KMS-11 (cell line): ENCODE results near the gene EDAR.

Source experiments
- H2AFZ ChIP-seq: fragments of 200-600 bp; sonication (generic); 2 replicates; pipeline ENCODE4 v1.6.1; 2016; ENCODE audit warnings: antibody characterized with exemption, mixed run types, low read depth
- H3K27ac ChIP-seq: fragments of 200-600 bp; sonication (generic); 2 replicates; pipeline ENCODE4 v1.6.1; 2016; ENCODE audit warnings: mild to moderate bottlenecking, mixed run types
- H3K27me3 ChIP-seq: fragments of 200-600 bp; sonication (generic); 2 replicates; pipeline ENCODE4 v1.6.1; 2017; ENCODE audit warnings: mild to moderate bottlenecking, low read depth, mixed run types, moderate library complexity; ENCODE audit not compliant: insufficient read depth
- H3K36me3 ChIP-seq: fragments of 200-600 bp; sonication (generic); 2 replicates; pipeline ENCODE4 v1.6.1; 2017; ENCODE audit warnings: mild to moderate bottlenecking, mixed run types; ENCODE audit not compliant: insufficient read depth
- H3K4me1 ChIP-seq: fragments of 200-600 bp; sonication (generic); 2 replicates; pipeline ENCODE4 v1.6.1; 2016; ENCODE audit warnings: mild to moderate bottlenecking, low read depth, mixed run types; ENCODE audit not compliant: poor library complexity, severe bottlenecking
- H3K4me2 ChIP-seq: fragments of 200-600 bp; sonication (generic); 2 replicates; pipeline ENCODE4 v1.7.0; 2016; ENCODE audit warnings: mild to moderate bottlenecking, mixed run types
- H3K4me3 ChIP-seq: fragments of 200-600 bp; sonication (generic); IDR thresholded peaks from 2 replicates; pipeline ENCODE4 v1.6.1; 2017; ENCODE audit warnings: low read depth, low read length, mixed read lengths; ENCODE audit not compliant: insufficient read depth
- H3K79me2 ChIP-seq: fragments of 200-600 bp; sonication (generic); 2 replicates; pipeline ENCODE4 v1.6.1; 2016; ENCODE audit warnings: low read depth, mixed run types; ENCODE audit not compliant: insufficient read depth
- H3K9ac ChIP-seq: fragments of 200-600 bp; sonication (generic); 2 replicates; pipeline ENCODE4 v1.6.1; 2016; ENCODE audit warnings: mild to moderate bottlenecking, mixed run types
- H4K20me1 ChIP-seq: fragments of 200-600 bp; sonication (generic); 2 replicates; pipeline ENCODE4 v1.6.1; 2016; ENCODE audit warnings: mild to moderate bottlenecking, mixed run types; ENCODE audit not compliant: insufficient read depth
- CTCF ChIP-seq: fragments of 200-600 bp; sonication (generic); conservative IDR thresholded peaks from 2 replicates; pipeline ENCODE4 v1.6.1; 2017; ENCODE audit warnings: low read depth, mild to moderate bottlenecking, antibody characterized with exemption, low read length, moderate library complexity, mixed read lengths

EDAR gene

DNA sequence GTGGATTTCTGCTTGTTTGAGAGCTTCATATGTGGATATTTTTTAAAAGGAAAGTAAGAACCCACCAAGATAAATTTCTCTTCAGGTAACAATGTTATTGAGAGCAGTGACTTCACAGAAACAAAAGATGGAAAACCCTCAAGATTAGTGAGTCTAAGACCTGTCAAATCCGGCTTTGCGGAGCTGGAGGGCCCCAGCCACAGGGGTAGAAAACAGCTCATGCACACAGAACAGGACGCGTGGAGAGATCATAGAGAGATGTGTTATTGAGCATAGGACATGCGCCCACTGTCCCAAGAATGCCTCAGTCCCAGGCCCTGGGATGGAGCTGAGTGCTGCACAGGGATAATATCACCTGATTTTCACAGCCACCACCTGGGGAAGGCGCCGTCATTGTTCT lies 21.3 kb downstream of the EDAR start:
- no peaks in the 10 kb centered on the region for H3K27me3 ChIP-seq
- H3K36me3 ChIP-seq: no peaks in the 10 kb centered on the region
- H3K27ac ChIP-seq: no peak overlapping the region
- H3K4me1 ChIP-seq: no peaks in the 10 kb centered on the region
- no peaks in the 10 kb centered on the region for H4K20me1 ChIP-seq
- no peak overlapping the region for H2AFZ ChIP-seq
- TF ChIP-seq CTCF: no peak
- no peaks in the 10 kb centered on the region for H3K79me2 ChIP-seq
- H3K9ac ChIP-seq: no peak overlapping the region
- no peak overlapping the region for H3K4me2 ChIP-seq
- no peak overlapping the region for H3K4me3 ChIP-seq

DNA sequence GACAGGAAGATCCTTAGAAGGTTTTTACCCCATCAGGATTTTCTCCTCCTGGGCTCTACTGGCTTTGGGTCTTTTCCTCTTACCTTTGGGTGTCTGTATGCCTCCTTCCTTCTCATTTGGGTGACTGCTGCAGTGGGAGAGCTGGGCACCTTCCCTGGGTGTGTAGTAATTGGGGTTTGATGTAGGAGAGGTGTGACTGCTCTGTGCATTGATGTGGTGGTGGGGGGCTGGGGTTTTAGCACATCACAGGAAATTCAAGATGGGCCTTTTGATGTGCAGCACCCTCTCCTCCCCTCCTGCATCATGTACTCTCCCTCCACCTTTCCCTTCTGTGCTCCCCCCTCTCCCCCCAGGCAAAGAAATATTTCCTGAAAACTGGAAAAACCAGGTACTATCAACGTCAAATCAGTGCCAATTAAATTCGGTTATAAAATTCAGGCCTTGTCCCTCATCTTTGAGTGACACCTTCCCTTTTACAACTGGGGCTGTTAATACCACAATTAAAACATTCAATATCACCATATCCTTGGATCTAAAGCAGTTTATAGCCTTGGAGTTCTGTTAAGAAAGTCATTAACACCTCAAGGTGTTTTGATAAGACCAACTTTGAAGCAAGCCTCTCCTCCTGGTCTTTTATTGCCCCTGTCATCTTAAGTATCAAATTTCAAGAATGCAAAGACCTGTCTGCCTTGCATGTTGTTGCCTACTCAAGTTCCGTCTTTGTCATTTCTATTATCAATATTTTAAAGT lies 23.3 kb downstream of the EDAR start:
- no peak overlapping the region for H3K9ac ChIP-seq
- TF ChIP-seq CTCF: no peak
- no peaks in the 10 kb centered on the region for H3K27me3 ChIP-seq

GRCh38 chr2:108963057-108963456 lies 26.0 kb downstream of the EDAR start:
- Histone ChIP-seq H3K79me2 (no peaks in the 10 kb centered on the region), H3K4me3 (no peak overlapping the region), H3K27me3 (no peaks in the 10 kb centered on the region), H3K4me1 (no peaks in the 10 kb centered on the region), H2AFZ (no peak overlapping the region), H3K36me3 (no peaks in the 10 kb centered on the region), H3K27ac (no peak overlapping the region), H3K4me2 (no peak overlapping the region), H3K9ac (no peak overlapping the region), H4K20me1 (no peaks in the 10 kb centered on the region)
- TF ChIP-seq CTCF: no peak

More for the DNA sequence above, 23.3 kb downstream of the EDAR start:
- Histone ChIP-seq H3K36me3 (no peaks in the 10 kb centered on the region), H3K4me3 (no peak overlapping the region), H3K79me2 (no peaks in the 10 kb centered on the region), H2AFZ (no peak overlapping the region), H4K20me1 (no peaks in the 10 kb centered on the region), H3K4me1 (no peaks in the 10 kb centered on the region), H3K4me2 (no peak overlapping the region), H3K27ac (no peak overlapping the region)

- no peak for TF ChIP-seq CTCF
- Histone ChIP-seq H3K4me1 (no peaks in the 10 kb centered on the region), H3K9ac (no peak overlapping the region), H3K27ac (no peak overlapping the region), H3K4me2 (no peak overlapping the region), H3K36me3 (no peaks in the 10 kb centered on the region), H2AFZ (no peak overlapping the region), H3K79me2 (no peaks in the 10 kb centered on the region), H3K4me3 (no peak overlapping the region), H3K27me3 (no peaks in the 10 kb centered on the region), H4K20me1 (no peaks in the 10 kb centered on the region)
Measured at GRCh38 chr2:108961796-108962195, 27.2 kb downstream of the EDAR start.
